Caco-2 (cell line): ENCODE measurements around the gene PLIN5. TPM values are rescaled to one million over a fixed set of nuclear protein-coding genes. Genes with fewer than 3 reads are reported as not detected.
A peak's percentile ranks its signal among the peaks of the same experiment; 100 is the strongest.

Experiments used
- BruUV-seq: library from RNA; stranded (reverse); fragments of 400-500 nt; replicated peaks from 2 replicates; lab custom pipeline; 2021; lab: Mats Ljungman, UMichigan
- CTCF ChIA-PET: fragments of 300-600 bp; sonication (Branson Sonifier 250); formaldehyde crosslinking; loops from one replicate; lab custom pipeline; 2022; ENCODE audit warnings: antibody characterized with exemption; lab: Charles Lee
- POLR2A ChIA-PET: fragments of 300-600 bp; sonication (Branson Sonifier 250); formaldehyde crosslinking; loops from one replicate; lab custom pipeline; 2022; ENCODE audit warnings: antibody characterized with exemption; lab: Charles Lee
- DNase-seq, 2 experiments: peaks; one replicate each; pipeline versions ENCODE4 v3.0.0 to v3.0.0-alpha.2; 2020 to 2022
- H3K27me3 ChIP-seq: replicated peaks from 2 replicates; pipeline ENCODE4 v1.6.0; 2011; ENCODE audit warnings: low read length; ENCODE audit not compliant: control insufficient read depth, insufficient read depth
- H3K36me3 ChIP-seq: 2 replicates; pipeline ENCODE4 v1.5.1; 2011; ENCODE audit warnings: low read length; ENCODE audit not compliant: control insufficient read depth, insufficient read depth
- H3K4me1 ChIP-seq: fragments of 250-450 bp; sonication (Bioruptor Pico); 2 replicates; pipeline ENCODE4 v1.5.1; 2020; ENCODE audit warnings: mild to moderate bottlenecking
- H3K4me3 ChIP-seq: 2 replicates; pipeline ENCODE4 v1.5.1; 2011; ENCODE audit warnings: low read depth, mild to moderate bottlenecking, control low read depth, low read length
- H3K9me3 ChIP-seq: fragments of 250-450 bp; sonication (Bioruptor Pico); 2 replicates; pipeline ENCODE4 v1.5.1; 2020; ENCODE audit warnings: mild to moderate bottlenecking, moderate library complexity
- H3K27ac Mint-ChIP-seq: one replicate; pipeline ENCODE4 v1.8.0; 2022; ENCODE audit warnings: mixed read lengths; ENCODE audit not compliant: unreplicated experiment
- H3K27me3 Mint-ChIP-seq: one replicate; pipeline ENCODE4 v1.8.0; 2022; ENCODE audit warnings: mixed read lengths; ENCODE audit not compliant: insufficient read depth, unreplicated experiment
- H3K36me3 Mint-ChIP-seq: one replicate; pipeline ENCODE4 v1.8.0; 2022; ENCODE audit warnings: mild to moderate bottlenecking, mixed read lengths; ENCODE audit not compliant: insufficient read depth, unreplicated experiment
- H3K4me1 Mint-ChIP-seq: one replicate; pipeline ENCODE4 v1.8.0; 2022; ENCODE audit warnings: low read depth, mixed read lengths; ENCODE audit not compliant: unreplicated experiment
- H3K4me3 Mint-ChIP-seq: one replicate; pipeline ENCODE4 v1.8.0; 2022; ENCODE audit warnings: mild to moderate bottlenecking, moderate library complexity, mixed read lengths; ENCODE audit not compliant: unreplicated experiment
- H3K9me3 Mint-ChIP-seq: one replicate; pipeline ENCODE4 v1.8.0; 2022; ENCODE audit warnings: mixed read lengths; ENCODE audit not compliant: unreplicated experiment
- intact Hi-C: fragments of 100-400 bp; cut with micrococcal nuclease; formaldehyde crosslinking; loops from one replicate; pipeline ENCODE4 v1.10.0; 2022; ENCODE audit not compliant: unreplicated experiment
- total RNA-seq: library from RNA; stranded (reverse); gene quantifications from 2 replicates; pipeline ENCODE4 v1.2.3, GENCODE V29; 2022
- TF ChIP-seq, protein P1 (sequence below), 2 experiments: fragments of 200-600 bp in 1 of 2; IDR thresholded peaks; 1 replicate in 1 of 2; 2 replicates in 1 of 2; pipeline versions ENCODE4 v1.5.1 to v1.8.0; 2011 to 2022; ENCODE audit warnings: antibody characterized with exemption in 1 of 2, control low read depth in 1 of 2, inconsistent platforms in 1 of 2, low read depth in 1 of 2, low read length in 1 of 2, mild to moderate bottlenecking in 1 of 2, moderate library complexity in 1 of 2; ENCODE audit not compliant: insufficient read depth in 1 of 2, severe bottlenecking in 1 of 2, unreplicated experiment in 1 of 2

The PLIN5 gene
- total RNA-seq, 1 experiment from 2014 or later, result 0.73 TPM

DNA sequence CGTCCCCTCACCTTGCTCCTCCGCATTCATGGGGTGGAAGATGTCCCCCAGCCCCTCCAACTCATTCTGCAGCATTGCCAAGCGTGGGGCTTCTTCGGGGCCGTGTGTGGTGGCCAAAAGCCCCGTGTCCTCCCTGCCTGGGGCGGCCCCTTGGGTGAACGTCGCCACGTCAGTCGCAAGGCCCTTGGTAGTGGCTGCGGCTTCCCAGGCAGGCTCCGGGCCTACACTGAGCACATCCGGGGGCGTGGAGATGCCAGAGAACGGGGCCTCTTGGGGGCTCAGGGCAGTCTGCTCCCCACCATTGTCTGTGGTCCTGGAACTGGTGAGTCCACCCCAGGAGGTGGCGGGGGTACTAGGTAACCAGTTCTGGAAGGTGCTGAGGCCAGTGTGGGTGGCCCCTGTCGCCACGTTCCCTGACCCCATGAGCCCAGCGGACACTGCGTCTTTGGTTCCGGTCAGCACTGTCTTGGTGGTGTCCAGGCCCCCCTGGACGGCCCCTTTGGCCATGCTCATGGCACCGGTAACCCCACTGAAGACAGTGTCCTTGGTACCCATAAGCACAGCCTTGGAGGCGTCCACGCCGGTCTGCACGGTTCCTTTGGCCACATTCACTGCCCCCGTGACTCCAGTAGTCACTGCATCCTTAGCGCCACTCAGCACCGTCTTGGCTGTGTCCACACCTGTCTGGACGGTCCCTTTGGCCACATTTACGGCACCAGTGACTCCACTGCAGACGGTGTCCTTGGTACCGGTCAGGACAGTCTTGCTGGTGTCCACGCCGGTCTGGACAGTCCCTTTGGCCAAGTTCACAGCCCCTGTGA, 24.4 kb downstream of the PLIN5 start:
- Mint-ChIP-seq H3K36me3 (peaks cover 27% of the 10 kb centered on the region), H3K4me3 (no peak overlapping the region), H3K4me1 (no peaks in the 10 kb centered on the region), H3K9me3 (no peaks in the 10 kb centered on the region), H3K27me3 (no peaks in the 10 kb centered on the region), H3K27ac (no peak overlapping the region)
- CTCF ChIA-PET, result no interaction called here
- H3K9me3 ChIP-seq, result no peaks in the 10 kb centered on the region
- no peaks in the 10 kb centered on the region for H3K4me1 ChIP-seq
- POLR2A ChIA-PET, result no interaction called here
- BruUV-seq, result no TSS peak
- no peaks in the 10 kb centered on the region for H3K27me3 ChIP-seq
- DNase-seq, result no peak
- no peaks in the 10 kb centered on the region for H3K36me3 ChIP-seq
- no peak overlapping the region for H3K4me3 ChIP-seq
- TF ChIP-seq, protein P1, sequence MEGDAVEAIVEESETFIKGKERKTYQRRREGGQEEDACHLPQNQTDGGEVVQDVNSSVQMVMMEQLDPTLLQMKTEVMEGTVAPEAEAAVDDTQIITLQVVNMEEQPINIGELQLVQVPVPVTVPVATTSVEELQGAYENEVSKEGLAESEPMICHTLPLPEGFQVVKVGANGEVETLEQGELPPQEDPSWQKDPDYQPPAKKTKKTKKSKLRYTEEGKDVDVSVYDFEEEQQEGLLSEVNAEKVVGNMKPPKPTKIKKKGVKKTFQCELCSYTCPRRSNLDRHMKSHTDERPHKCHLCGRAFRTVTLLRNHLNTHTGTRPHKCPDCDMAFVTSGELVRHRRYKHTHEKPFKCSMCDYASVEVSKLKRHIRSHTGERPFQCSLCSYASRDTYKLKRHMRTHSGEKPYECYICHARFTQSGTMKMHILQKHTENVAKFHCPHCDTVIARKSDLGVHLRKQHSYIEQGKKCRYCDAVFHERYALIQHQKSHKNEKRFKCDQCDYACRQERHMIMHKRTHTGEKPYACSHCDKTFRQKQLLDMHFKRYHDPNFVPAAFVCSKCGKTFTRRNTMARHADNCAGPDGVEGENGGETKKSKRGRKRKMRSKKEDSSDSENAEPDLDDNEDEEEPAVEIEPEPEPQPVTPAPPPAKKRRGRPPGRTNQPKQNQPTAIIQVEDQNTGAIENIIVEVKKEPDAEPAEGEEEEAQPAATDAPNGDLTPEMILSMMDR (IDR thresholded peaks at IDR 0.05; ENCODE audit: insufficient read depth in 1 of 2, low read depth in 1 of 2, low read length in 1 of 2, severe bottlenecking in 1 of 2, unreplicated experiment in 1 of 2), result no peak
- intact Hi-C loops, result no loop called here

DNA sequence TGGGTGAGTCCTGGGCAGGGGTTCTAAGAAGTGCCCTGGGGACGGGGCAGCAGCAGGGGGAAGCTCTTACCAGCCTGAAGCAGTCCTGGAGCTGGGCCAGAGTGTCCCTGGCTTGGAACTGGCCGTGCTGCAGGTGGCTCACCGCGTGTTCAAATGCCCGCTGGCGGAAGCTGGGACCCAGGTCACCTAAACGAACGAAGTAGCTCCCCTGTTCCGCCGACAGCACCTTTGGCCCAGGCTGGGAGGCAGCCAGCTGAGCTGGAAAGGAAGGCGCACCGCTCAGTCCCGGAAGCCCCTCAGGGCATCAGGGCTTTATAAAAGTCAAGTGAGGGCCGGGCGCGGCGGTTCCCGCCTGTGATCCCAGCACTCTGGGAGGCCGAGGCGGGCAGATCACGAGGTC, 26.3 kb downstream of the PLIN5 start:
- POLR2A ChIA-PET, result no interaction called here
- H3K4me1 Mint-ChIP-seq, result no peaks in the 10 kb centered on the region
- H3K4me3 ChIP-seq, result no peak overlapping the region
- H3K27me3 Mint-ChIP-seq, result no peaks in the 10 kb centered on the region
- no peak for DNase-seq
- H3K9me3 ChIP-seq, result no peaks in the 10 kb centered on the region
- intact Hi-C loops, result no loop called here
- no peaks in the 10 kb centered on the region for H3K4me1 ChIP-seq
- H3K27me3 ChIP-seq, result no peaks in the 10 kb centered on the region
- no peak overlapping the region for H3K4me3 Mint-ChIP-seq
- H3K9me3 Mint-ChIP-seq, result no peaks in the 10 kb centered on the region
- no peaks in the 10 kb centered on the region for H3K36me3 ChIP-seq
- peak overlapping the region; percentile 32 for H3K27ac Mint-ChIP-seq
- CTCF ChIA-PET, result interaction anchor here (1.2 kb wide), 1 partner anchor 125 kb away, joined by 3 read pairs; no protein-coding TSS in a partner anchor
- BruUV-seq, result no TSS peak
- TF ChIP-seq, protein P1 (IDR thresholded peaks at IDR 0.05; ENCODE audit: insufficient read depth in 1 of 2, low read depth in 1 of 2, low read length in 1 of 2, severe bottlenecking in 1 of 2, unreplicated experiment in 1 of 2), result no peak
- peaks cover 41% of the 10 kb centered on the region for H3K36me3 Mint-ChIP-seq

DNA sequence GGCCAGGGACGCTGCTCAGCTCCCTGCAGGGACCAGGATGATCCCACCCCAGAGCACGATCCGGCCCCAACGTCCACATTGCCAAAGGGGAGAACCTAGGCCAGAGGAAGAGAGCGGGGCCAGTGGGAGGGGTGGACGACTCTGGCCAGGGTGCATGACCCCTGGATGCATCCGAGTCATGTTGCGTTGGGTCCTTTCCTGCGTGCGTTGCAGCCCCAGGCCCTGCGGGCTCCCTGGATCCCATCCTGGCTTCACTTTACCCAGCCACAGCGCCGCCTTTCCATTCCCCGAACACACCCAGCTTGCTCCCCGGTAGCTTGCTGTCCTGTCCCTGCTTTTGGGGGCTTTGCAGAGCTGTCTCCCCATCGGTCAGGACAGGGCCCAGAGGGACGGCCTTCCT, 27.2 kb downstream of the PLIN5 start:
- DNase-seq, result no peak
- Mint-ChIP-seq H3K4me3 (no peak overlapping the region), H3K4me1 (no peaks in the 10 kb centered on the region), H3K9me3 (no peaks in the 10 kb centered on the region), H3K36me3 (peaks cover 41% of the 10 kb centered on the region), H3K27ac (no peak overlapping the region), H3K27me3 (no peaks in the 10 kb centered on the region)
- H3K4me3 ChIP-seq, result no peak overlapping the region
- POLR2A ChIA-PET, result no interaction called here
- no peaks in the 10 kb centered on the region for H3K27me3 ChIP-seq
- CTCF ChIA-PET, result interaction anchor here (1.2 kb wide), 1 partner anchor 126 kb away, joined by 3 read pairs; no protein-coding TSS in a partner anchor
- intact Hi-C loops, result no loop called here
- H3K4me1 ChIP-seq, result no peaks in the 10 kb centered on the region
- TF ChIP-seq, protein P1 (IDR thresholded peaks at IDR 0.05; ENCODE audit: insufficient read depth in 1 of 2, low read depth in 1 of 2, low read length in 1 of 2, severe bottlenecking in 1 of 2, unreplicated experiment in 1 of 2), result no peak
- no peaks in the 10 kb centered on the region for H3K9me3 ChIP-seq
- no TSS peak for BruUV-seq
- no peaks in the 10 kb centered on the region for H3K36me3 ChIP-seq
